Epithelial cell of proximal tubule (primary cell): ENCODE measurements around the gene ETF1. TPM values are rescaled to one million over a fixed set of nuclear protein-coding genes. Genes with fewer than 3 reads are reported as not detected.

Experiments
- DNase-seq: peaks from one replicate; pipeline ENCODE4 v3.0.0-alpha.2; 2011; ENCODE audit warnings: low read depth
- H3K4me3 ChIP-seq: 2 replicates; pipeline ENCODE4 v1.5.1; 2011; ENCODE audit warnings: low read depth, mild to moderate bottlenecking, low read length
- CTCF ChIP-seq: conservative IDR thresholded peaks from 2 replicates; pipeline ENCODE4 v1.5.1; 2012; ENCODE audit warnings: low read depth, mild to moderate bottlenecking, low read length
- total RNA-seq: library from RNA; depleted of rRNA; stranded (reverse); fragments of >200 nt; gene quantifications from 2 replicates; pipeline ENCODE4 v1.2.3, GENCODE V29; 2015

The ETF1 gene
- total RNA-seq, 1 donor from 2014 or later: 65.1 TPM

GRCh38 chr5:138471052-138471361 is 72.0 kb downstream of the ETF1 start:
- TF ChIP-seq CTCF: no peak
- no peak overlapping the region for H3K4me3 ChIP-seq
- DNase-seq: no peak

GRCh38 chr5:138470322-138471051 is 72.5 kb downstream of the ETF1 start:
- H3K4me3 ChIP-seq: no peak overlapping the region
- no peak for TF ChIP-seq CTCF
- peak; percentile 74 for DNase-seq

GRCh38 chr5:138469540-138470321 is 73.3 kb downstream of the ETF1 start:
- H3K4me3 ChIP-seq: no peak overlapping the region
- no peak for TF ChIP-seq CTCF
- peak; percentile 74 for DNase-seq

GRCh38 chr5:138468966-138469539 is 74.0 kb downstream of the ETF1 start:
- peak; percentile 56 for DNase-seq
- no peak for TF ChIP-seq CTCF
- H3K4me3 ChIP-seq: no peak overlapping the region

GRCh38 chr5:138468133-138468965 is 74.7 kb downstream of the ETF1 start:
- peak overlapping the region; percentile 87 for H3K4me3 ChIP-seq
- no peak for TF ChIP-seq CTCF
- no peak for DNase-seq

GRCh38 chr5:138467711-138468132 is 75.3 kb downstream of the ETF1 start:
- TF ChIP-seq CTCF: no peak
- DNase-seq: no peak
- peak overlapping the region; percentile 87 for H3K4me3 ChIP-seq
